Body of pancreas (tissue), 4 donors: ENCODE measurements around the gene ANKRD13C. TPM values are rescaled to one million over a fixed set of nuclear protein-coding genes. Genes with fewer than 3 reads are reported as not detected.

Source experiments
- ATAC-seq: fragments of 150-250 bp; one replicate; pipeline ENCODE4 v1.9.1; 2016
- DNase-seq, 4 donors: peaks; one replicate each; pipeline ENCODE4 v3.0.0-alpha.2; 2019
- H3K27ac ChIP-seq, 4 donors: fragments of 200-600 bp; sonication (generic); 1 replicate in 3 of 4; 2 replicates in 1 of 4; pipeline versions ENCODE4 v1.5.1 to v1.6.1; 2016 to 2019; ENCODE audit warnings: mild to moderate bottlenecking in 1 of 4, mixed read lengths in 1 of 4, moderate library complexity in 1 of 4
- H3K27me3 ChIP-seq, 2 donors: fragments of 200-600 bp; sonication (generic); one replicate each; pipeline ENCODE4 v1.6.0; 2016; ENCODE audit warnings: mild to moderate bottlenecking in 1 of 2
- H3K36me3 ChIP-seq, 2 donors: fragments of 200-600 bp; sonication (generic); replicated peaks in 1 of 2; 2 replicates each; pipeline ENCODE4 v1.5.1; 2016; ENCODE audit warnings: low read depth in 2 of 2; ENCODE audit not compliant: insufficient read depth in 1 of 2
- H3K4me1 ChIP-seq: fragments of 200-600 bp; sonication (generic); one replicate; pipeline ENCODE4 v1.6.0; 2016
- H3K4me3 ChIP-seq, 2 donors: fragments of 200-600 bp; sonication (generic); 1 replicate in 1 of 2; 2 replicates in 1 of 2; pipeline ENCODE4 v1.5.1; 2016 to 2019
- H3K9me3 ChIP-seq, 3 donors: fragments of 200-600 bp; sonication (generic); 1 replicate in 2 of 3; 2 replicates in 1 of 3; pipeline ENCODE4 v1.5.1; 2016
- CTCF ChIP-seq, 7 experiments: fragments of 450-650 bp in 4 of 7; fragments of 200-600 bp in 3 of 7; sonication (generic) in 3 of 7; IDR thresholded peaks; one replicate each; pipeline ENCODE4 v1.5.1; 2016 to 2019; ENCODE audit warnings: antibody characterized with exemption in 7 of 7
- POLR2A ChIP-seq, 3 donors: fragments of 450-650 bp; IDR thresholded peaks; one replicate each; pipeline ENCODE4 v1.6.1; 2016; ENCODE audit warnings: antibody characterized with exemption in 3 of 3, mild to moderate bottlenecking in 2 of 3
- WGBS, 2 donors: methylation state at CpG; one replicate each; pipeline ENCODE4 v1.1.5; 2017; 5-methylcytosine and 5-hydroxymethylcytosine counted together
- intact Hi-C: fragments of 100-400 bp; cut with DNase I; formaldehyde crosslinking; loops from one replicate; pipeline ENCODE4 v1.15.1; 2023
- total RNA-seq, 2 donors: library from RNA; depleted of rRNA; stranded (reverse); fragments of >200 nt; gene quantifications; one replicate each; pipeline ENCODE4 v1.1.0, GENCODE V29; 2016

Gene ANKRD13C
- total RNA-seq, 2 donors from 2014 or later = 13.7 to 21.8 TPM

GRCh38 chr1:70324683-70325082 lies 29.8 kb downstream of the ANKRD13C start:
- DNase-seq = no peak
- intact Hi-C loops = no loop called here
- no peaks in the 10 kb centered on the region for H3K4me1 ChIP-seq
- H3K9me3 ChIP-seq = no peaks in the 10 kb centered on the region
- no peaks in the 10 kb centered on the region for H3K27me3 ChIP-seq
- no peaks in the 10 kb centered on the region for H3K36me3 ChIP-seq
- ATAC-seq = no peak
- no peak overlapping the region for H3K4me3 ChIP-seq
- H3K27ac ChIP-seq = no peak overlapping the region
- TF ChIP-seq CTCF (IDR thresholded peaks at IDR 0.05) (no peak), POLR2A (IDR thresholded peaks at IDR 0.05) (no peak)
- WGBS, 2 donors = 92 to 94% methylated on average over 1 of the region's 1 CpG

- H3K4me1 ChIP-seq = no peaks in the 10 kb centered on the region
These were observed 34.8 kb downstream of the ANKRD13C start for GRCh38 chr1:70319750-70320149.

GRCh38 chr1:70318191-70318590 lies 36.3 kb downstream of the ANKRD13C start:
- no peaks in the 10 kb centered on the region for H3K27me3 ChIP-seq
- WGBS, 2 donors = 33 to 48% methylated on average over 1 of the region's 1 CpG
- H3K36me3 ChIP-seq = no peaks in the 10 kb centered on the region
- intact Hi-C loops = no loop called here
- no peak overlapping the region for H3K27ac ChIP-seq
- H3K4me3 ChIP-seq = no peak overlapping the region
- no peaks in the 10 kb centered on the region for H3K9me3 ChIP-seq
- TF ChIP-seq CTCF (IDR thresholded peaks at IDR 0.05) (no peak), POLR2A (IDR thresholded peaks at IDR 0.05) (no peak)
- DNase-seq = no peak
- H3K4me1 ChIP-seq = no peaks in the 10 kb centered on the region
- no peak for ATAC-seq

More at GRCh38 chr1:70319750-70320149, 34.8 kb downstream of the ANKRD13C start:
- no peak for TF ChIP-seq CTCF (IDR thresholded peaks at IDR 0.05)
- TF ChIP-seq POLR2A (IDR thresholded peaks at IDR 0.05) = no peak
- Histone ChIP-seq H3K27ac (no peak overlapping the region), H3K27me3 (no peaks in the 10 kb centered on the region), H3K9me3 (no peaks in the 10 kb centered on the region), H3K4me3 (no peak overlapping the region), H3K36me3 (no peaks in the 10 kb centered on the region)
- no peak for ATAC-seq
- intact Hi-C loops = no loop called here
- DNase-seq = no peak

GRCh38 chr1:70317087-70317486 lies 37.4 kb downstream of the ANKRD13C start:
- 86 to 90% methylated on average over 3 of the region's 3 CpGs for WGBS, 2 donors
- Histone ChIP-seq H3K27me3 (no peaks in the 10 kb centered on the region), H3K36me3 (no peaks in the 10 kb centered on the region), H3K4me1 (no peaks in the 10 kb centered on the region), H3K27ac (no peak overlapping the region), H3K9me3 (no peaks in the 10 kb centered on the region), H3K4me3 (no peak overlapping the region)
- no peak for DNase-seq
- intact Hi-C loops = no loop called here
- ATAC-seq = no peak
- no peak for TF ChIP-seq POLR2A (IDR thresholded peaks at IDR 0.05)
- no peak for TF ChIP-seq CTCF (IDR thresholded peaks at IDR 0.05)

GRCh38 chr1:70315782-70316181 lies 38.7 kb downstream of the ANKRD13C start:
- ATAC-seq = no peak
- H3K27me3 ChIP-seq = no peaks in the 10 kb centered on the region
- H3K4me3 ChIP-seq = no peak overlapping the region
- 44% methylated on average over 1 of the region's 1 CpG for WGBS, 2 donors
- H3K27ac ChIP-seq = no peak overlapping the region
- H3K4me1 ChIP-seq = no peaks in the 10 kb centered on the region
- H3K36me3 ChIP-seq = no peaks in the 10 kb centered on the region
- TF ChIP-seq POLR2A (IDR thresholded peaks at IDR 0.05) (no peak), CTCF (IDR thresholded peaks at IDR 0.05) (no peak)
- no peaks in the 10 kb centered on the region for H3K9me3 ChIP-seq
- intact Hi-C loops = no loop called here
- no peak for DNase-seq
